ENCODE measurements around the gene SLC35E1.

DNA sequence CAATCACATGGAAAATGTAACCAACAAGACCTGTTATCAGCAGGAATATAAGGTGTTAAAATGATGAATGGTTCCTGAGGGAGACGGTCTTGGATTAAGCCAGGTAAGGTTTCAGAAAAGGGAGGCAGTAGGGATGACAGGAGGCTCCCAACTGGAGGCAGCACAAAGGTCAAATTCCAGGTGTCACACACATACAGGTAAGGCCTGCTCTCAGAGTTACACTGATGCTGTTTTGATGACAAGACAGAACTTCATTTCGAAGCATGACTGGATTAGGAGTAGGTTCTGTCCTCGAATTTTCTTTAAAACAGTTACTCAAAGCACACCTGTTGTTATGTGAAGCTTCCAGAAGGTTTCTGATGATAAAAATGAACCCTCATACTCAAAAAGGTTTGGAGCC lies 48.4 kb upstream of the SLC35E1 start:
- no peak for TF ChIP-seq CTCF (IDR thresholded peaks at IDR 0.05)
- no peak for TF ChIP-seq POLR2A (IDR thresholded peaks at IDR 0.05)

All from adrenal gland (tissue), 5 donors.